Measurements from ENCODE around the gene MUC5AC.

Gene MUC5AC

DNA sequence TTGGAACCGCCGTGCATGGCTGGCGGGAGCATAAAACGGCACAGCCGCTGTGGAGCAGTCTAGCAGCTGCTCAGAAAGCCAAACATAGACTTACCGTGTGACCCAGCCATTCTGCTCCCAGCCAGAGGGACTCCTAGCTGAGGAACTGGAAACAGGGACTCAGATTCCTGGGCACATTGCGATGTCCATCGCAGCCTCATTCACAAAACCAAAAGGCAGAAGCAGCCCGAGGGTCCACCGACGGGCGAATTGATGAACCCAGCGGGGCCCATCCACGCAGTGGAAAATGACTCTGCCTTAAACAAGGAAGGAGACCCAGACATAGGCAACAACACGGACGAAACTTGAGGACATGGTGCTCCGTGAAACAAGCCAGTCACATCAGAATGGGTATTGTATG lies 59.4 kb downstream of the MUC5AC start:
- no peak for DNase-seq

DNA sequence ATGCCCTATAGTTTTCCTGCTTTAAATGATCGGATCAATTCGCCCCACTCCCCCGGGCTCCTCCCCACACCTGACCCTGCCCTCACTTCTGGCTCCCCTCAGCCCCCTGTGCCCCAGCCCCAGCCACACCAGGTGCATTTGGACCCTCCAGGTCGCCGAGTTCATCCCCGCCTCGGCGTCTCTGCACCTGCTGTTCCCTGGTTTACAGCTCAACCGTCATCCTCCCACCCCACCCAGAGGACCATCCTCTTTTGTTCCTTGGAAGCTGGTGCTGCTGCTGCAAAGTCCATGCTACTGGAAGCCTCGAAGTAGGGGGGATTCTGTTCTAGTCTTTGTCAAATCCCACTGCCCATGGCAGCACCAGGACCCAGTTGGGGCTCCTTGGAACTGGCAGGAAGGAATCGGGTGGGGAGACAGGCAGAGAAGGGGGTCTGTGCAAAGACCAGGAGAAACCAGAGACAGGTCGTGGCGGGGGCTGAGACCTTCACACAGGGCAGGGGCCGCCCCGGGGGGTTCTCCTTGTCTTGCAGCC lies 60.6 kb downstream of the MUC5AC start:
- DNase-seq = no peak

DNA sequence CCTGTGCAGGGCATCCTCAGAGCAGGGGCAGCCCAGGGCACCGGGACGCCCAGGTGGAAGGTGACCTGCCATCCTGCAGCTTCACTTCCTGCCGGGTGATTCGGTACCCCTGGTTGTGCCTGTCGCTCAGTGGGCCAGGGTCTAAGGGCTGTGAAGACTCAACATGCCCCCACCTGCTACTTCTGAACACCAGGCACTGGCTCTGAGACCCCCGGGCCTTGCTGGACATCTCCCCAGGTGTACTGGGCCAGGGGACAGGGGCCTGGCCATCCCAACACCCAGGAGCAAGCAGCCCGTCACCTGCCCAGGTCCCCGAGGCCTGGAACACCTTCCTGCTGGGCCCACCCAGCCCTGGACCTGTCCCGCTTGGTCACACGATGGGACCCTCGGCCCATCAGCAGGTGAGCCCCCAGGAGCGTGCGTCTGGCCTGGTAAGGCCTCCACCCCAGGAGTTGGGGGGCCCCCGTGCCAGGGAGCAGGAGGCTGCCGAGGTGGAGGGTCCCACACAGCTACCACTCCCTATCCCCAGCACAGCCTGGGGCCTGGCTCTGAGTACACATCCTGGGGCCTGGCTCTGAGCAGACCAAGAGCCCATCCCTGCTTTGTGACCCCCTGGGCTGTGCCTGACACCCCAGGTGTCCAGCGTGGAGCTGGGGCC lies 61.2 kb downstream of the MUC5AC start:
- no peak for DNase-seq

DNA sequence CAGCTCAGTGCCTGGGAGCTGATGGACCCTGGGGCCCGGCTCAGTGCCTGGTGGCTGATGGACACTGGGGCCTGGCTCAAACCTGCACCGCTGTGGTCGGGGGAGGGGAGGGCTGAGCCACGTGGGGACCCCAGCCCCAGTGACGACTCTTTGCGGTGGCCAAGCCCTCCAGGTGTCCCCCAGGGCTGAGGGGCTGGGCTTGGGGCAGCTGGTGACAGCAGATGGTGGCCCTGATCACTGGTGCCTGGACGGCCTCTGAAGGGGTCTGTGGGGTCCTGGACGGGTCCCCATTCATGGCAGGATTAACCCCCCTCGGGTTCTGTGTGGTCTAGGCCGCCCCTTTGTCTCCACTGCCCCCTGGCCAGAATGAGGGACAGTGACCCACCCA lies 61.7 kb downstream of the MUC5AC start:
- DNase-seq = no peak

DNA sequence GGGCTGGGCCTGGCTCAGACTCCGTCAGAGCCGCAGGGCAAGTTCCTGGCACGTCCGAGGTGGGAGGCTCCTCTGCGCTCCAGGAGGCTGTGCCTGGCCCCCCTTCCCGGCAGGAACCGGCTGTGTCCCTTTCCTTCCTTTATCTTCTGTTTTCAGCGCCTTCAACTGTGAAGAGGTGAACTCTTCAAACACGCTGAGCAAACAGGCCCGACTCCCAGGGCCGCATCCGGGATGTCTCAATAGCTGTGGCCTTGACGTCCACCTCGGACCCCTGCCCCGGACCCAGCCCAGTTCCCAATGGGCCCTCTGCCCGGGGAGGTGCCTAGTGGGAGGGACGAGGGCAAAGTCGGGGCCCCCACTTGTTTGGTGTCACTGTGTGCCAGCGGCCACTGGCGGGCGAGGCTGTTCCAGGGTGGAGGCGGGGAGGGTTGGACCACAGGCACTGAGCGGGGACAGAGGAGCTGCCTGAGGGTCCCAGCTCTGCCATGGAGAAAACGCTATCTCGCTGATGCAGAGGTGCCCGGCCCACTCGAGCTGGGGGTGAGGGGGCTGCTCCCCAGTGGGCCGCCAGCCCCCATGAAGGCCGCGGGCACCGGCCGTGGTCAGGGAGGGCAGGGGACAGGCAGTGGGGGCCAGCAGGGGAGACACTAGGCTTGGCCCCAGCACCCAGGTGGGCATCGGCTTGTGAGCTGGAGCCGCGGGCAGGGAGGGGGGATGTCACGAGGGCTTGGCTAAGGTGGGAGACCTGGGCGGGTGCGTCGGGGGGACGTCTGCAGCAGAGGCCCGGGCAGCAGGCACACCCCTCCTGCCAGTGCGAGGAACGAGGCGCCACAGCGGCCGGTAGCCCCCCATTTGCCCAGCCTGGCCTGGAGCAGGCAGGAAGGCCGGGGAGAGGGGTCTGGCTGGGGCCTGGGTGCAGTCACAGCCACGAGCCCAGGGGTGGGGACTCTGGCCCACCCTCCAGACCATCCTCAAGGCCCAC lies 62.4 kb downstream of the MUC5AC start:
- no peak for DNase-seq

DNA sequence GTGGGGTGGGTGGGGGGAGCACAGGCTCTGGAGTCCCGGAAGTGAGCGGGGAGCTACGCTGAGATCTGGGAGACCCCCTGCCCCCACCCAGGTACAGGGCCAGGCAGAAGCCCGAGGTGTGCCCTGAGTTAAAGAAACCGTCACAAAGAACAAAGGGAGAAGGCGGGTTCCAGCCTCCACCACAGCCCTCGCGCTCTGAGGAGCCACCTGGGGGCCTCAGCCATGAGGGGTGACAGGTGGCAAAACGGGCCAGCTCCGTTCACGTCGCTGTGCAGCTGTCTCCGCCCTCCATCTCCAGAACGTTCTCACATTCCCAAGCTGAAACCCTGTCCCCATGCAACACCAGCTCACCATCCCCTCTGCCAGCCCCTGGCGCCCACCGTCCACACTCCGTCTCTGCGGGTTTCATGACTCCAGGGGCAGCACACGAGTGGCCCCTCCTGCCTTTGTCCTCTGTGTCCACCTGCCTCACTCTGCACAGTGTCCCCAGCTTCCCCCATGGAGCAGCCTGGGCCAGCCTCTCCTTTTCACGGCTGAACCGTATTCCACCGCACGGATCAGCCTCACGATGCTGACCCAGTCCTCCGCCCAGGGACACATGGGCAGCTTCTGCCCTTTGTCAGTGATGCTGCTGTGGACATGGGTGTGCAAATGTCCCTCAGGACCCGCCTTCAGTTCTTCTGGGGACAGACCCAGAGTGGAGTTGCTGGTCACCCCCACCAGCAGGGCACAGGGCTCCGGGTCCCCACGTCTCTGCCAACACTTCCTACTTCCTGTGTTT lies 63.4 kb downstream of the MUC5AC start:
- no peak for DNase-seq

DNA sequence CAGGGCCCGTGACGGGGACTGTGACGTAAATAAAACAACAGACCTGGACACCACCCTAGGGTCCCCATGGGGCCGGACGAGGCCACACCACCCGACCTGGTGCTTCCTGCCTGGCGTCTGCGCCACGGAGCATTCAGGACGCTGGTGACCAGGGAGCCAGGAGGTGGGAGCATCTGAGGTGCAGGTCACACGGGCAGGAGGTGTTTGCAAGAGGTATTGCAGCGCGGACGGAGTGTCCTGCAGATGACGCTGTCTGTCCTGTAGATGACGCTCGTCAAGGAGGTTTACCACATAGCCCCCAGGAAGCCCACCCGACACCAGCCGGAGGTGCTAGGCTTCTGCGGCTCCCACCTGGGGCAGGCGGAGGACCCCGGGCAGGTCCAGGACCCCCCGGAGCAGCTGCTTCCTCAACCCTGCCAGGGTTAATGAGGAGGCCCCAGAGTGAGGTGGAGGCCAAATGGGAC lies 64.1 kb downstream of the MUC5AC start:
- no peak for DNase-seq

DNA sequence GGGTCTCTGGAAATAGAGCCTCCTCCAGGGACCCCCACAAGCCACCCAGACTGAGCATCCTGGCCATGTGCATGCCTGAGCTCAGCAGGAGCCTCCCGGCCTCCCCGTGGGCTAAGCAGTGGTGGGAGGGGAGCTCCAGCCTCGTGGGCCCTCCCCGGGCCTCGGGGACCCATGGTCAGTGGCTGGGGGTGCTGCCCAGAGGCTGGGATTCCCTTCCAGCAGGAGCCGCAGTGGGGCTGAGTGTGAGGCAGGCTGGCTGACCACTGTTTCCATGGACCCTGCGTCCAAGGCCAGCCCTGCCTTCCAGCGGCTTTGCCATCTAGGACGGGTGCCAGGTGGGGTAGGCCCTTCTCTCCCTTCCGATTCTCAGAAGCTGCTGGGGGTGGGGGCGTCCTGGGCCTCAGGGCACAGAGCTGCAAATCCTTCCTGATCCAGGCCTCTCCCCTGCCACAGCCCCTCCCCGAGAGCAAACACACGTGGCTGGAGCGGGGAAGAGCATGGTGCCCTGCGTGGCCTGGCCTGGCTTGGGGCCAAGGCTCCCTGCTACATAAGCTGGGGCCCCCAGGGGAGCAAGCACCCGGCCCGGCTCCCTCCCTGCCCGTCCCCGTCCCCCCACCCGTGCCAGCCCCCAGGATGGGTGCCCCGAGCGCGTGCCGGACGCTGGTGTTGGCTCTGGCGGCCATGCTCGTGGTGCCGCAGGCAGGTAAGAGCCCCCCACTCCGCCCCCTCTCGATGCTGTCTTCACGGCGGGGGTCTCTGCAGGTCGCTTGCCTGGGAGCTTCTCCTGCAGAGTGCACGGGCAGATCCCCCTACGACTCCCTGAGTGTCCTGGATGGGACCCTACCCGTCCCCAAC lies 65.0 kb downstream of the MUC5AC start, which contains the start of gene MUC5B:
TSS of gene MUC5B (plus strand) at position 576 of the 855 bp plus-strand sequence. CDS start at position 634, 58 bp downstream.
- DNase-seq = no peak

DNA sequence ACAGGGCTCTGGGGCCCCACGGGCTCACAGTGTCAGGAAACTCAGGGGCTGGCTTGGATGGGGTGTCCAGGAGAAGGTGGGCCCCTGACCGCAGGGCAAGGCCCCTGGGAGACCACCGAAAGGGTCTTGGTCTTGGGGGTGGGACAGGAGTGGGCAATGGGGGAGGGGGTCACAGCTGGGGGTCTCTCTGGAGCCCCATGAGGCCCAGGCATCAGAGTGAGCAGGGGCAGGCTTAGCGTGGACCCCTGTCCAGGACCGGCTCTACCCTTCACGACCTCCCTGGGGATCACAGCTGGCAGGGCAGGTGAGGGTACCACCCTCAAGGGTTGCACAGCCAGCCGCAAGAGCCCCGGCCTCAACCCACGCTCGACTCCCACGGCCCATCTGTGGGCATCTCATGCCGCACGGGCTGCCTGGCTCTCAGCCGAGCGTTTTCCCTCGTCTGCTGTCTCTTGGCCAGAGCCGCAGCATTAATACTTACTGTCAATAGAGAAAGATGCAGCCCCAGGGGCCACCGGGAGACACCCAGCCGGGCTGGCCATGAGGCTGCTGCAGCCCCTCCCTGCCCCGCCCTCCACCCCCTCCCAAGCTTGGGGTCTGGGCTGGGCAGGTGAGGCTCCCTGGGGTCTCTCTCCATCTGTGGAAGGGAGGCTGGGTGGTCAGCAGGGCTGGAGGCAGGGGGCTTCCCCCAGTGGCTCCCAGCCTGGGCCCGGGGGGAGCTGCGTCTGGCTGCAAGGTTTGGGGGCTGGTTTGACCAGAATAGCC lies 65.8 kb downstream of the MUC5AC start:
- DNase-seq = no peak

DNA sequence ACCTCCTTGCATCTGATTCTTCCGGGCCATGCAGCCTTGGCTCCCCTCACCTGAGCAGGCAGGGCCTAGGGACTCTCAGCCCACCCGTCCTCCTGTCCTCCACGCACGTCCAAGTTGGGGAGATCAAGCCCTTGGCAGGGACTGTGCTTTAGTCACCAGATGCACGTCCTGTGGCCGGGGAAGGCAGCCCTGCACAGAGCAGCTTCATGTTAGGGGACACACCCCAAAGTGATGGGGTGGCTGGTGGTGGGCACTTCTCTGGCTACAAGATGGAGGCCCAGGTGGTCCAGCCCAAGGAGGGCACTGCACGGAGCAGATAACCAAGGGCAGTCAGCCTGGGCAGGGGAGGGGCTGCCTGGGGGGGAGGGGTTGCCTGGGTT lies 66.3 kb downstream of the MUC5AC start:
- no peak for DNase-seq

DNA sequence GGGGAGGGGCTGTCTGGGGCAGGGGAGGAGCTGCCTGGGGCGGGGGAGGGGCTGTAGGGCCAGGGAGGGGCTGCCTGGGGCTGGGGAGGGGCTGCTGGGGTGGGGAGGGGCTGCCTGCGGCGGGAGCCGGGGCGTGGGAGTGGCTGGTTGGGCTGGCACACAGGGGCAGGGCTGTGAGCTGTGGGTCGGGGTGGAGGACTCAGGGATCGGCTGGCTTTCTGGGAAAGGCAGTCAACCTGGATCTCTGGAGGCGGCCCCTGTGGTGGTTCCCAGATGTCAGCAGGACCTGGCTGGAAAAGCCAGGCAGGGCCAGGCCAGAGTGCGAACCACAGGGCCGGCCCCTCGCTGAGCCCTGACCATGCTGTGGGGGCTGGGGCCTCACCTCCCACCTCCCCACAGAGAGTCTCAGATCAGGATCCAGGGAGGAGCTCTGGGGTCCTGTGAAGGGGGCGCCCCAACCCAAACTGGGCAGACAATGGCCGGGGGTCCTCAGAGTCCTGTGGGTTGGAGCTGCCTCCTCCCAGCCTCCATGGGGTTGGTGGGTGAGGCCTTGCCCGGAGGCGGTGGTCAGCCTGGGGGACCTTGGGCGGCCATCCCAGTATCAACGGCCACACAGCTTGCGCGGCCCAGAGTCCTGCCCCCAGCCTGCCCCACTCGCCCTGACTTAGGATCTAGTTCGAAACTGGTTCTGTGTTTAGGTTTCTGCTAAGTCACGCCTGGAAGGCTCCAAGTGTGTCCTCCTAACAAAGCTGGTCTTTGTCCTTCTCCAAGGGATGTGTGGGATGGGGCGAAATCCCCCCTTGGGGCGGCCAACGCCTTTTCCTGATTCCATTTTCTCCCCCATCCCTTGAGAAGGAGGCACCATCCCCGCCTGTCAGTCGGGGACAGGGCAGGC lies 67.0 kb downstream of the MUC5AC start:
- no peak for DNase-seq

DNA sequence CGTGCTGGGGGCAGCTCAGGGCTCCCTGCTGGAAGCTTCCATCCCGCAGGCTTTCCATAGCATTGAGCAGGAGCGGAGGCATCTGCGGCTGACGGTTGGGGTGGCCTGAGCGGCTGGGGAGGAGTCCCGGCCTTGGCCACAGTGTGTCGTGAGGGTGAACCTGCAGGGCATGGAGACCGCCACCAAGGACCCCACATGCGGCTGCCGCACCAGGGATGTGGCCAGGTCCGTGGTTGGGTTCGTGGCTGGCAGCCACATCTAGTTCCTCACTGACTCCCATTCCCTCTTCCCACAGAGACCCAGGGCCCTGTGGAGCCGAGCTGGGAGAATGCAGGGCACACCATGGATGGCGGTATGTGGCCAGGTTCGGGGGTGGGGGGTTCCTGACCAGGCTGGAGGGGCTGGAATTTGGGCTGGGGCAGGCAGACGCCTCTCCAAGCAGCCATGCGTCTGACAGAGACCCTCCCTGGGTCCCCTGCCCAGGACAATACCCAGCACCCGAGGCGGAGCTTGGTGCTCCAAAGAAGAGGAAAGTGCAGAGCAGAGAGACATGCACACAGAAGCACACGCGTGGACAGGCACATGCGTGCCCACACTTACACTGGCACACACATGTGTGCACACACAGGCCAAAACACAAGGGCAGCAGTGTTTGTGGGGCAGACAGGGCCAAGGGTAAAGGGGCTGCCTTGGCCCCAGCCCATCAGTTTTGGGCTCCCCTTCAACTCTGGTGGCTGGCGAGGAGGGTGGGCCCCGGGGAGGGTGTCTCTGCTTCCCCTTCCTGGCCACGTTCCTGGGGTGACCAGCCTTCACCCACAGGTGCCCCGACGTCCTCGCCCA lies 67.9 kb downstream of the MUC5AC start:
- no peak for DNase-seq

DNA sequence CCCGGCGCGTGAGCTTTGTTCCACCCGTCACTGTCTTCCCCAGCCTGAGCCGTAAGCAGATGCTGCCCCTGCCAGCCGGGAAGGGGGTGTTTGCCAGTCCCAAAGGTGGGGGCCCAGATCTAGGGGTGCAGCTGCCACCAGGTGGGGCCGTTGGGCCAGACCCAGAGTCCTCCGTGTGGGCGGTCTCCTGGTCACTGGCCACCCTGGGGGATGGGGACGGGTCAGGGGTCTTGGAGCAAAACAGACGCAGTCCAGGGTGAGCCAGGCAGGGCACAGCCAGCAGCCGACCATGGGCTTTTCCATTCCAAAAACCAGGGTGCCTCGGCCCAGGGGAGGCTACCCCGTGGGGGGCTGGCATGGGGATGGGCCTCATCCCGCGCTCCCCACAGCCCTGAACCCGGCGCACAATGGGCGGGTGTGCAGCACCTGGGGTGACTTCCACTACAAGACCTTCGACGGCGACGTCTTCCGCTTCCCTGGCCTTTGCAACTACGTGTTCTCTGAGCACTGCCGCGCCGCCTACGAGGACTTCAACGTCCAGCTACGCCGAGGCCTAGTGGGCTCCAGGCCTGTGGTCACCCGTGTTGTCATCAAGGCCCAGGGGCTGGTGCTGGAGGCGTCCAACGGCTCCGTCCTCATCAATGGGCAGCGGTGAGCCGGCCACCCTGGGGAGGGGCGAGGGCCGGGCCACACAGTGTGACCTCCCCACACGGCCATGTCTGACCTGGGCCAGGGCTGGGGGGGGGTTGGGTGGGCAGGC lies 68.7 kb downstream of the MUC5AC start:
- no peak for DNase-seq

DNA sequence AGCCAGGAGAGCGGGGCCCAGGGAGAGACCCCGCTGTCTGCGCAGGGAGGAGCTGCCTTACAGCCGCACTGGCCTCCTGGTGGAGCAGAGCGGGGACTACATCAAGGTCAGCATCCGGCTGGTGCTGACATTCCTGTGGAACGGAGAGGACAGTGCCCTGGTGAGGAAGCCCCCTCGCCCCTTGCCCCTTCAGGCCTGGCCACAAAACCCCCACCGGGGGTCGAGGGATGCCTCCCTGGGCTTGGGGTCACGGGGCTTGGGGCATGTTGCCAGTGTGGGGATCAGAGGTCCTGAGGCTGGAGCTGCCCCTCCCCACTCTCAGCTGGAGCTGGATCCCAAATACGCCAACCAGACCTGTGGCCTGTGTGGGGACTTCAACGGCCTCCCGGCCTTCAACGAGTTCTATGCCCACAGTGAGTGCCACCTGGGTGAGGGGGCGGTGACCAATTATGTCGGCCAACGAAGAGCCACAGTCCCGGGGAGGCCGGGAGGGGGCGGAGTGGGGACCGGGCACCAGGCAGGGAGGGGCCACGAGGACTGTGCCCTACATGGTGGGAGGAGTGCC lies 69.3 kb downstream of the MUC5AC start:
- no peak for DNase-seq

DNA sequence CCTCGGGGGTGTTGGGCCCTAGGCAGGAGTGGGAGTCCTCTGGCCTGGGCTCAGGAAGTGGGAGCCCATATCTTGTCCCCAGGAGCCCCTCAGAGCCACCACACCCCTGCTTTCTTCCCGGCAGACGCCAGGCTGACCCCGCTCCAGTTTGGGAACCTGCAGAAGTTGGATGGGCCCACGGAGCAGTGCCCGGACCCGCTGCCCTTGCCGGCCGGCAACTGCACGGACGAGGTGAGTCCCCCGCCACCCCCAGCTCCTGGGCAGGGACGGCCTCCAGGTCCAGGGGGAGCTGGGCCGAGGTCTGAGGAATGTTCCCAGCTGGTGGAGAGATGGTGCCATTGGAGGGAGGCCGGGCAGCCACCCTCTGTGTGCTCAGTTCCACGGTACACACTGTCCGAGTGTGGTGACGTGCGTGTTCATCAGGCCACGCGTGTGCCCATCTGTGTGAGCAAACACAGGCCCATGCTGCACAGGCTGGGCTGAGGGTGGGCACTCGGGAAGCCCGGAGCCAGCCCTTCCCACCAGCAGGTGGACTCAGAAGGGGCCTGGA lies 69.9 kb downstream of the MUC5AC start:
- DNase-seq = no peak

DNA sequence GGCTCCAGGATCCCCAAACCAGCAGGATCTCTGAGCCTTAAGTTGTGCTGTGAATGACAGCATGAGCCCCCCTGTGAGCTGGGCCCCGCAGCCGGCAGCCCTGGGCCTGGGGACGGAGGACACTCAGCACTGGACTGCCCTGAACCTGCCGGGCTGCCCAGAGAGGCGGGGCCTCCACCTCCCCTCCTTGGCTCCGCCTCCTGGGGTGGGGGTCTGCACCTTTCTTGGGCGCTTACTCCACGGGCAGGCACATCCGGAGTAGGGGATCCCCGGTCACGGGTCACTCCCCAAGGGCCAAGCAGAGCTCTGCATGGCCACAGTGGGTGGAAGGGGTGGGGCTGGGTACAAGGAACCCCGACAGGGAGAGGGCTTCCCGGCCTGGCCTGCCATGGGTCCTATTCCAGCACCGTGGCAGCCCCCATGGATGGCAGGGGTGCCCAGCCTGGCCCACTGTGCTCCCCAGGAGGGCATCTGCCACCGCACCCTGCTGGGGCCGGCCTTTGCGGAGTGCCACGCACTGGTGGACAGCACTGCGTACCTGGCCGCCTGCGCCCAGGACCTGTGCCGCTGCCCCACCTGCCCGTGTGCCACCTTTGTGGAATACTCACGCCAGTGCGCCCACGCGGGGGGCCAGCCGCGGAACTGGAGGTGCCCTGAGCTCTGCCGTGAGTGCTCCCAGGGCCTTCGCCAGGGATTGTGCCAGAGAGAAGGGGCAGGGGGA lies 70.5 kb downstream of the MUC5AC start:
- no peak for DNase-seq

DNA sequence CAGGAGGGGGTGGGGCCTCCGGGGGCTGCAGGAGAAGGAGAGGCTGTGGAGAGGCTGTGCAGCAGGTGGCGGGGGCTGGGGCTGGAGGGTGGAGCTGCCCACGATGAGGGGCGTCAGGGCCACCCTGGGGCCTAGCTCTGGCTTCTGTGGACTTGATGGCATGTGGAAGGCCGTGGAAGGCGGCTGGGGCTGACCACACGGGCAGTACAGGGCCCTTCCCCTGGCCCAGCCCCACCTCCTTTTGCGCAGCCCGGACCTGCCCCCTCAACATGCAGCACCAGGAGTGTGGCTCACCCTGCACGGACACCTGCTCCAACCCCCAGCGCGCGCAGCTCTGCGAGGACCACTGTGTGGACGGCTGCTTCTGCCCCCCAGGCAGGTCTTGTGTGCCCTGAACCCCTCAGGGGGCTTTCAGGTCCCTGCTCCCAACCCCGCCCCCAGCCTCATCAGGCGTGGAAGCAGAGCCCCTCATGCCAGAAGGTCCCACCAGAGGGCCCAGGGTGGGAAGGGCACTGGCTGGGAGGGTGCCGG lies 71.2 kb downstream of the MUC5AC start:
- DNase-seq = no peak
